Measurements from ENCODE around the gene PSMB3. TPM values are rescaled to one million over a fixed set of nuclear protein-coding genes. Genes with fewer than 3 reads are reported as not detected.

Gene PSMB3
- total and polyA plus RNA-seq, 9 of the 15 experiments (the other 6 are each of a cell fraction or from before 2014, with no cell fraction given) = 460 to 2,775 (median 574) TPM

GRCh38 chr17:38719943-38720641, 32.4 kb upstream of the PSMB3 start (continued):
- TF ChIP-seq ZBTB33 (CRISPR knock-in tag; IDR thresholded peaks at IDR 0.05) (peak; percentile 93), L3MBTL2 (IDR thresholded peaks at IDR 0.05) (0 out of 2 replicates have a peak, but pooled peaks have one; percentile 25), HES1 (IDR thresholded peaks at IDR 0.05; ENCODE audit: low read depth) (0 out of 2 replicates have a peak, but pooled peaks have one; percentile 28), TRIM28 (IDR thresholded peaks at IDR 0.05) (no peak), TEAD2 (tag; IDR thresholded peaks at IDR 0.05) (no peak), ZBTB1 (CRISPR knock-in tag; IDR thresholded peaks at IDR 0.05; ENCODE audit: borderline replicate concordance, low read depth) (peak; percentile 67; the same call in 1 of the 2 replicates), HMG20A (CRISPR knock-in tag; conservative IDR thresholded peaks at IDR 0.05) (no peak), ESRRA (IDR thresholded peaks at IDR 0.05; ENCODE audit: borderline replicate concordance, low read depth) (peak; percentile 55; the same call in 1 of the 2 replicates), ZEB2 (IDR thresholded peaks at IDR 0.05) (peak; percentile 67; the same call in 1 of the 2 replicates), TFAP4 (CRISPR knock-in tag; IDR thresholded peaks at IDR 0.05; ENCODE audit: borderline replicate concordance) (peak; percentile 16; the same call in 1 of the 2 replicates)

Measured in K562 (cell line).